Activated CD4-positive, alpha-beta T cell treated with anti-CD3 and anti-CD28 coated beads for 4 hours (primary cell): Measurements from ENCODE around the gene PAX7.
"Not testable (repeated sequence)": the region's sequence is repeated elsewhere in the genome, so short reads cannot be mapped to it uniquely, and the experiment has no call there.

Experiments used
- DNase-seq, 2 donors: peaks; one replicate each; pipeline ENCODE4 v3.0.0-alpha.2; 2020

Gene PAX7

GRCh38 chr1:18630511-18631495, at the start of gene PAX7:
PAX7 (plus strand) TSS chr1:18630846; CDS start chr1:18631604, 758 bp downstream.
- DNase-seq, result no peak

DNA sequence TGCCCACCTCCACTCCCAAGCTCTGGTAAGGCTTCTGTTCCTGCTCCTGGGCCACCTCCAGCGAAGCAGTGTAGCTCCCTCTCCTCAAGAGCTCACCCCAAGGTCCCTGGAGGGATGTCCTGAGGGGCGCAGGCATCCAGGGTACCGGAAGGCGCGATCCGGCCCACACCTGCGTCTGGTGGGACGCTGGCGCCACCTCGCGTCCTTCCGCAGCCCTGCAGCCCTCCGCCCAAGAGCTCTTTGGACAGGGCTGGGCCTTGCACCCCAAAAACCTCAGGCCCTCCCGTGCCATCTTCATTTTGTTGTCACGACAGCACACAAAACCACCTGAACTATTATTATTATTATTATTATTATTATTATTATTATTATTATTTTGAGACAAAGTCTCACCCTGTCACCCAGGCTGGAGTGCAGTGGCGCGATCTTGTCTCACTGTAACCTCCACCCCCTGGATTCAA, 49.2 kb upstream of the PAX7 start:
- peak in 1 of 2 donors; percentile 13 for DNase-seq

- no peak for DNase-seq
Measured at GRCh38 chr1:18582890-18583289, 47.8 kb upstream of the PAX7 start.

- DNase-seq, result no peak
Measured at GRCh38 chr1:18583326-18583941, 47.2 kb upstream of the PAX7 start.

GRCh38 chr1:18586016-18586415, 44.6 kb upstream of the PAX7 start:
- DNase-seq, result not testable (repeated sequence)

DNA sequence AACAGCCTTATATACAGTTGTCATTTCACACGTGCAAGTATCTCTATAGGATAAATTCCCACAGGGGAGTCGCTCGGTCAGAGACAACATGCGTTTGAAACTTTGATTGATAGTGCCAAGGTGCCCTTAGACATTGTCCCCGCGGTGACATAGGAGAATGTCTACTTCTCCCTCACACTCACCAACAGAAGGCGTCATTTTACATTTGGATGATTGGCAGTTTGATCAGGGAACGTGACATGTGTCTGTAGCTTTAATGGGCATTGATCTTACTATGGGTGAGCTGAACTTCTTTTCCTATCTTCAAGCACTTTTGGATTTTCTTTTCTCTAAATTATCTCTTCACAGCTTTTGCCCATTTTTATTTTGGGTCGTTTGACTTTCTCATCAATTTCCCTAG, 42.6 kb upstream of the PAX7 start:
- no peak for DNase-seq

- no peak for DNase-seq
Measured at GRCh38 chr1:18592368-18592767, 38.3 kb upstream of the PAX7 start.

GRCh38 chr1:18597160-18598042, 33.2 kb upstream of the PAX7 start:
- DNase-seq, result peak; percentile 41 to 55

GRCh38 chr1:18599086-18599485, 31.6 kb upstream of the PAX7 start:
- DNase-seq, result no peak

GRCh38 chr1:18599704-18600103, 30.9 kb upstream of the PAX7 start:
- DNase-seq, result no peak

DNA sequence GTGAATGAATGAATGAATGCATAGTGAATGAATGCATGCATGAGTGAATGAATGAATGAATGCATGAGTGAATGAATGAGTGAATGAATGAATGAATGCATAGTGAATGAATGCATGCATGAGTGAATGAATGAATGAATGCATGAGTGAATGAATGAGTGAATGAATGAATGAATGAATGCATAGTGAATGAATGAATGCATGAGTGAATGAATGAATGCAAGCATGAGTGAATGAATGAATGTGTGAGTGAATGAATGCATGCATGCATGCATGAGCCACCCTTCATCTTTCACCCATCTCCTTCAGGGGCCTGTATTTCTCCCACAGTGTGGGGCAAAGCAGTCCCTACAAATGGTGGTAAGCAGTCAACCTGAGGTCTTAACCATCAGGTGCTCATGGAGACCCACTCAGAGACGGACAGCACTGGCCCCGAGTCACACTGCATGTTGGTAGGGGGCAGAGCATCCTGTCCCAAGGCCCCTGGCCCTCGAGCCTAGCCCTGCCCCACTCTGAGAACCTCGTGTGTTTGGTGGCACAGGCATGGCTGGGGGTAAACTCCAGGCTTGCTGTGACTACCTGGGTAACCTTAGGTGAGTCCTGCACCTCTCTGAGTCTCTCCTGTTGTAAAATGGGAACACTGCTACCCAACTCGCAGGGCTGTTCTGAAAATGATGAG, 28.0 kb upstream of the PAX7 start:
- DNase-seq, result no peak

DNA sequence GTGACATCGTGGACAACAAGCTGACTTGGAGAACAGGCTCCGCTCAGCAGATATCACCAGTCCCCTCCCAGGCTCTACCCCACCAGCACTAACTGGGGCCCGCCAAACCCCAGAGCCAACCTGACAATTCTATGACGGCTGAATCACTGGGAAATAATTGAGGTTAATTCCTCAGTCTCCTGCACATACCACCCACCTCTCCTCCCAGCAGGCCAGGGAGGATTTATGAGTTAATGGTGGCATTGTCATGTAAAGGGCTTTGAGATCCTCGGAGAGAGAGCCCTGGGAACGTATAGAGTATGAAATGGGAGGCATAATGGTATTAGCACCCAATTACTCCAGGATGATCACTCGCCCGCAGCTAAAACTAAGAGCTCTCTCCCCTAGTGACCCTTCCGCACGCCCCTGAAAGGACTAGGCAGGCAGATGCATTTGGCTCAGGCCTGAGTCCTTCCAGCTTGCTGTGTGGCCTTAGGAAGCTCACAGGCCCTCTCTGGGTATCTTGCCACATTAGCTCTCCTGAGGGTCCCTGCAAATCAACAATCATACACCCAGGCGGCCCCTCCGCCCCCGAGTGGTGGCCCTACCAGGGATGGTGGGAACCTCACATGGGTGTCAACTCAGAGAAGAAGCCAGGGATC, 27.3 kb upstream of the PAX7 start:
- DNase-seq, result no peak

- DNase-seq, result no peak
Measured at GRCh38 chr1:18606443-18607288, 24.0 kb upstream of the PAX7 start.

- no peak for DNase-seq
Measured at GRCh38 chr1:18607289-18607760, 23.3 kb upstream of the PAX7 start.

DNA sequence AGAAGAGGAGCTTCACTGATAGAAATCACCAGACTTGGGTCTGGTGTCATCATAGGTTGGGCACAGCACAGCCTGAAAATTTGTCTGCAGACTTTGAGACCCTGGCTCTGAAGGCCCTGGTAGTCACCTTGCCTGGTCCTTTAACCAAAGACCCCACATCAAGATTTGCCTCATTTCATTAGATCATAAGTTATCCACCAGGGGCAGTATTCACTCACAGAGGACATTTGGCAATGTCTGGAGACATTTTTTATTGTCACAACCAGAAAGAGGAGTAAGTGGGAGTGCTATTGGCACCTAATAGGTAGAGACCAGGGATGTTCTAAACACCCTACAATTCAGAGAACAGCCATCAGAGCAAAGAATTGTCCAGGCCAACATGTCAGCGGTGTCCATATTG, 22.1 kb upstream of the PAX7 start:
- no peak for DNase-seq

DNA sequence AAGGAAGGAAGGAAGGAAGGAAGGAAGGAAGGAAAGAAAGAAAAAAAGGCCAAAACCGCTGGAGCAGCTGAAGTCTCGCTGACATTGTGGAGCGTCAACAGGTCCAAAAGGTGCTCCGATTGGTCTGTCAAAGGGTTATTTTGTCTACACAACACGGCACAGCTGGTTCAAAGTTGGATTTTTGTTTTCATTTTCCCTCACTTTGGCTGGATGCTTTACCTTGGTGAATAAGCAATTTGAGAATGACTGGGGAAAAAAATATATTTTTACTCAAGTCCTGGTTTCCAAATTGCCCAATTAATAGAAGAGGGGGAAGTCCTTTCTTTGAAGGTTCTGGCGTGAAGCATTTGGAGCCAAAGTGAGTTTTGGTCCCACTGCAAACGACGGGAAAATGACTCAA, 19.3 kb upstream of the PAX7 start:
- no peak for DNase-seq

DNA sequence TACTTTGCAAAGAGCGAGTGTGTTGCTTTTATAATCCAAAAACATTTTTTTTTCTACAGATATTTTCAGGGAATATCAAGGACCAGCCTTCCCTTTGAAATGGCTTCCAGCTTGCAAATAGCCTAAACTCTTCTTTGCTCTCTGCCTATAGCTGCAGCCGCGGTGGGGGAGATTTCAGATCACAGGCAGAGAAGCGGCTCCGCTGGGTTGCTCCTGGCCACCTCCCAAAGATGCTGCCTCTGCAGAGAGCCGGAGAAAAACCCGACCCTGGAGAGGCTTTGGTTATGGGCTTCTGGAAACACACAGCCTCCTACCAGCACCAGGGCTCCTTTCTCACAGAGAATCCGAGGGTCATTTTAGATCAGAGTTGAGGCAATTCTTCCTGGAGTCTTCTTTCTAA, 18.6 kb upstream of the PAX7 start:
- DNase-seq, result no peak

DNA sequence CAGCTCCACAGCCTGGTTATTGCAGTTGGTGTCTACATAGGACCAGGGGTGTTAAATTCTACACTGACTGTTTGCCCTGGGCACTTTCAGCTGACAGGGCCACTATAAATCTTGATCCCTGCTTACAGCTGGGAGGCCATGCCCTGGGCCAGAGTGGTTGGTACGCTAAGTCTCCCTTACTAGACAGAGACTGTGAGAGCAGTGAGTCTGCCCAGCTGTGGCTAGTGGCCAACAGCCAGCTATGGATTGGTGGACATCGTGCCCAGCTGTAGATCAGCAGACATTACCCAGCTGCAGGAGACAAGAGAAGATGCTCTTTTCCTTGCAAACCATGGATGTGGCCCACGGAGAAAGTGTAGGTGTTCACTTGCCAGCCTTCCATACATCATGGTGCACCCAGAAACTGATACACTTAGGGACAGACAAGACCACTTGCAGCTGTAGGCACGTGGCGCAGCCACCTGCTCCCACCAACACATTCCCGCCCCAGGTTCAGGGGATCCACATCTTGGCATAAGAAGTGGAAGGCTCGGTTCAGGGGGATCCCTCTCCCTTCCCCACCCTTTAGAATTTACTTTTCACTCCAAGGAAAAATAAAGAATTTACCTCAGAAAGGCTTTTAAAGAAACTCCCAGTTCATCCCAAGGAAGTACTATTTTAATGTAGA, 16.4 kb upstream of the PAX7 start:
- DNase-seq, result no peak

DNA sequence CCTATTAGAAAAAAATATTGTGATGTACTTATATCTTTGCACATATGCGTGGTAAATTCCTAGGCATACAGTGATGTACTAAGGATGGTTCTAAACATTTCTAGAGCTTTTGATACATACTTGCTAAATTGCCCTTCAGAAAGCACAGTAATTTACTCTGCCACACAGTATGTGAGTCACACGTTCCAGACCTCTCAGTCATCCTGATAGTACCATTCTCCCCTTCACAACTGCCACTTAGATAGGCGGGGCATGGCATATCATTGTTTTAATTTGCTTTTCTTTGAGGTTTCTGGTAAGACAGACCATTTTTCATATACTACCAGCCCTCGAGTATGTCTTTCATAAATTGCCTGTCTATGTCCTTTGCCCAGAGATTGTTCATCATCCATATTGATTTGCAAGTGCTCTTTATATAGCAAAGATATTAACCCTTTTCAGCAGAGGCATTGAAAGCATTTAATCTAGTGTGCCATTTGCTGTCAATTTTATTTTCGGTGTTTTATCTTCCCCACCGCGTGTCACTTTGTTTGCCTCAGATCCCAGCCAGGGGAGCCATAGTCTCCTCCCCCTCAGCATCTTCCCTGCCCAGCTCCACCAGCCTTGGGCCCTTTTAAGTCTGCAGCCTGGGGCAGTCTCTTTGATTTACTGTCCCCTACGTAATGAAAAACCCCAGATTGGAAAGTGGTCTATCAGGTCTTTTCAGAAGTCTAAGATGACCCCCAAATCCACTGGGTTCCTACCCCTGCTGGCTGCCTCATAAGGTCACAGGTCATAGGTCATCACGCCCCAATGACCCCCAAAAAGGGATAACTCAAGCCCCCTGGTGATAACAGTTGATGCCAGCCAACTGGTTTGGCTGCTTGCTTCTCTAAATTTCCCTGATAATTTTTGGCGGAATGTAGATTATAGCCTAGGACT, 11.8 kb upstream of the PAX7 start:
- no peak for DNase-seq
